ENCODE results near the gene PNPLA6. TPM values are rescaled to one million over a fixed set of nuclear protein-coding genes. Genes with fewer than 3 reads are reported as not detected.

The PNPLA6 gene
- total and polyA plus RNA-seq, 2 donors (not counting 1 experiment from before 2014, with no cell fraction given), result 20.9 to 89.2 TPM

DNA sequence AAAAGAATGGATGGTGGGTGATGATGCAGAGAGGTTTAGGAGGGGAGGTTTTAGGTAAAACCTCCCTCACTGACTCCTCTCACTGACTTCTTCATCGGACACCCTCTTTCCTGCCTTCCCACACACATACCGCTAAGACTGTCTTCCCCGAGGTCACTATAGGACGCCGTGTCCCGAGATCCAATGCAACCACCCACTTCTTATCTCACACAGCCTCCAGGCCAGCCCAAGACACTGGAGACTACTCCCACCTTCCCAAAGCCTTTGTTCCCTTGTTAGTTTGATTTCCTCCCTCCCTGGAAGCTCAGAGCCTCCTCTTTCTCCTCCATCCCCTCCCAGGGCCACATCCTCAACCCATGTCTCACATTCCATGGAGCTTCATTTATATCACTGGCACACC lies 43.7 kb downstream of the PNPLA6 start:
- Histone ChIP-seq H3K27me3 (ENCODE audit: control insufficient read depth, insufficient read depth, low read length) (no peaks in the 10 kb centered on the region), H3K9me3 (ENCODE audit: control insufficient read depth, insufficient read depth, low read depth, low read length) (no peaks in the 10 kb centered on the region), H3K36me3 (ENCODE audit: control insufficient read depth, insufficient read depth, low read length) (no peaks in the 10 kb centered on the region), H2AFZ (ENCODE audit: low read length) (no peak overlapping the region), H4K20me1 (ENCODE audit: control insufficient read depth, extremely low read depth, insufficient read depth, low read length) (no peaks in the 10 kb centered on the region), H3K4me3 (replicated peaks in 1 of 4; ENCODE audit: control extremely low read depth in 1 of 4, insufficient read depth in 1 of 4, low read depth in 3 of 4, low read length in 4 of 4) (no peak overlapping the region), H3K4me2 (ENCODE audit: extremely low read depth, insufficient read depth, low read length) (no peak overlapping the region), H3K9ac (ENCODE audit: insufficient read depth, low read length) (no peak overlapping the region), H3K79me2 (ENCODE audit: control insufficient read depth, insufficient read depth, low read length) (no peaks in the 10 kb centered on the region), H3K27ac (ENCODE audit: insufficient read depth, low read length) (no peak overlapping the region), H3K4me1 (ENCODE audit: control insufficient read depth, extremely low read depth, insufficient read depth, low read length) (no peaks in the 10 kb centered on the region)
- DNase-seq (ENCODE audit: low read depth in 2 of 2), result no peak
- no peak for TF ChIP-seq EZH2 (IDR thresholded peaks at IDR 0.05; ENCODE audit: low read length, missing control alignments)
- TF ChIP-seq, protein P1, sequence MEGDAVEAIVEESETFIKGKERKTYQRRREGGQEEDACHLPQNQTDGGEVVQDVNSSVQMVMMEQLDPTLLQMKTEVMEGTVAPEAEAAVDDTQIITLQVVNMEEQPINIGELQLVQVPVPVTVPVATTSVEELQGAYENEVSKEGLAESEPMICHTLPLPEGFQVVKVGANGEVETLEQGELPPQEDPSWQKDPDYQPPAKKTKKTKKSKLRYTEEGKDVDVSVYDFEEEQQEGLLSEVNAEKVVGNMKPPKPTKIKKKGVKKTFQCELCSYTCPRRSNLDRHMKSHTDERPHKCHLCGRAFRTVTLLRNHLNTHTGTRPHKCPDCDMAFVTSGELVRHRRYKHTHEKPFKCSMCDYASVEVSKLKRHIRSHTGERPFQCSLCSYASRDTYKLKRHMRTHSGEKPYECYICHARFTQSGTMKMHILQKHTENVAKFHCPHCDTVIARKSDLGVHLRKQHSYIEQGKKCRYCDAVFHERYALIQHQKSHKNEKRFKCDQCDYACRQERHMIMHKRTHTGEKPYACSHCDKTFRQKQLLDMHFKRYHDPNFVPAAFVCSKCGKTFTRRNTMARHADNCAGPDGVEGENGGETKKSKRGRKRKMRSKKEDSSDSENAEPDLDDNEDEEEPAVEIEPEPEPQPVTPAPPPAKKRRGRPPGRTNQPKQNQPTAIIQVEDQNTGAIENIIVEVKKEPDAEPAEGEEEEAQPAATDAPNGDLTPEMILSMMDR (conservative IDR thresholded peaks at IDR 0.05 in 1 of 2, IDR thresholded peaks at IDR 0.05 in 1 of 2; ENCODE audit: low read depth in 1 of 2, low read length in 2 of 2), result no peak

DNA sequence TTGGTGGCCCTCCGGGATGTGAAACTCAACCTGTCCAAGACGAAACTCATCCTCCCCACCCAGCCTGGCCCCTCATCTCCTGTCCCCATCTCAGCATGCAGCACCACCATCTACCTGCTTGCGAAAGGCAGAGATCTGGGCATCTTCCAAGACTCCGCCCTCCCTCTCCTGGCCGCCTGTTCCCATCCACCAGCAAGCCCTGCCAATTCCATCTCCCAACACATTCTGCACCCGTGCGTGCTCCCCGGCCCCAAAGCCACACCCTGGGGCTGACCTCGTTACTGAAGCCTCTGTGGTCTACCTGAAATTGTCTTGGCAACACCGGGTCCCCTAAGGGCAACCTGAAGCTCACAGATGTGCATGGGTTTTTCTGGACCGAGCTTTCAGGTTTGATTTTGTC lies 46.9 kb downstream of the PNPLA6 start:
- Histone ChIP-seq H3K9me3 (ENCODE audit: control insufficient read depth, insufficient read depth, low read depth, low read length) (no peaks in the 10 kb centered on the region), H4K20me1 (ENCODE audit: control insufficient read depth, extremely low read depth, insufficient read depth, low read length) (no peaks in the 10 kb centered on the region), H3K27me3 (ENCODE audit: control insufficient read depth, insufficient read depth, low read length) (no peaks in the 10 kb centered on the region), H3K9ac (ENCODE audit: insufficient read depth, low read length) (no peak overlapping the region), H3K79me2 (ENCODE audit: control insufficient read depth, insufficient read depth, low read length) (no peaks in the 10 kb centered on the region), H3K4me2 (ENCODE audit: extremely low read depth, insufficient read depth, low read length) (no peak overlapping the region), H2AFZ (ENCODE audit: low read length) (no peak overlapping the region), H3K4me1 (ENCODE audit: control insufficient read depth, extremely low read depth, insufficient read depth, low read length) (no peaks in the 10 kb centered on the region), H3K27ac (ENCODE audit: insufficient read depth, low read length) (no peak overlapping the region), H3K4me3 (replicated peaks in 1 of 4; ENCODE audit: control extremely low read depth in 1 of 4, insufficient read depth in 1 of 4, low read depth in 3 of 4, low read length in 4 of 4) (no peak overlapping the region), H3K36me3 (ENCODE audit: control insufficient read depth, insufficient read depth, low read length) (no peaks in the 10 kb centered on the region)
- TF ChIP-seq EZH2 (IDR thresholded peaks at IDR 0.05; ENCODE audit: low read length, missing control alignments), result no peak
- TF ChIP-seq, protein P1 (conservative IDR thresholded peaks at IDR 0.05 in 1 of 2, IDR thresholded peaks at IDR 0.05 in 1 of 2; ENCODE audit: low read depth in 1 of 2, low read length in 2 of 2), result no peak
- no peak for DNase-seq (ENCODE audit: low read depth in 2 of 2)

DNA sequence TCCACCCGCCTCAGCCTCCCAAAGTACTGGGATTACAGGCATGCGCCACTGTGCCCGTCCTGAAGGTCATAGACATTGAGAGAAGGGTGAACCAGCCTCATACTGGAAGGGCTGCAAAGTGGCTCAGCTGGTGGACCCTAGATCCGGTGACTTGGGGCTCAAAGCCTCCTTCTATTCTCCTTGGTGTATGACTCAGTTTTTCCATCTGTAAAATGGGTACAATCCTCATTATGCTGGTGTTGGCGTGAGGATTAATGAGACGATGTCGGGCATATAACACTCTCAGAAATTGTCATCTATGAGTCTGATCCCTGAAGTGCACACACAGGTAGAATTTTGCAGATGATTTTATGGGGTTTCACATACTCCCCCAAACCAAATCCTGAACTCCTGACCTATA lies 54.3 kb downstream of the PNPLA6 start:
- no peaks in the 10 kb centered on the region for H3K9me3 ChIP-seq (ENCODE audit: control insufficient read depth, insufficient read depth, low read depth, low read length)

More for the DNA sequence above, 54.3 kb downstream of the PNPLA6 start:
- DNase-seq (ENCODE audit: low read depth in 2 of 2), result no peak
- Histone ChIP-seq H3K4me1 (ENCODE audit: control insufficient read depth, extremely low read depth, insufficient read depth, low read length) (no peaks in the 10 kb centered on the region), H3K36me3 (ENCODE audit: control insufficient read depth, insufficient read depth, low read length) (no peaks in the 10 kb centered on the region), H3K79me2 (ENCODE audit: control insufficient read depth, insufficient read depth, low read length) (no peaks in the 10 kb centered on the region), H3K27ac (ENCODE audit: insufficient read depth, low read length) (no peak overlapping the region), H3K4me3 (replicated peaks in 1 of 4; ENCODE audit: control extremely low read depth in 1 of 4, insufficient read depth in 1 of 4, low read depth in 3 of 4, low read length in 4 of 4) (no peak overlapping the region), H3K9ac (ENCODE audit: insufficient read depth, low read length) (no peak overlapping the region), H2AFZ (ENCODE audit: low read length) (no peak overlapping the region), H3K4me2 (ENCODE audit: extremely low read depth, insufficient read depth, low read length) (no peak overlapping the region), H3K27me3 (ENCODE audit: control insufficient read depth, insufficient read depth, low read length) (peaks cover 3% of the 10 kb centered on the region), H4K20me1 (ENCODE audit: control insufficient read depth, extremely low read depth, insufficient read depth, low read length) (no peaks in the 10 kb centered on the region)
- TF ChIP-seq, protein P1 (conservative IDR thresholded peaks at IDR 0.05 in 1 of 2, IDR thresholded peaks at IDR 0.05 in 1 of 2; ENCODE audit: low read depth in 1 of 2, low read length in 2 of 2), result no peak
